ENCODE results near the gene ARHGAP15.

DNA sequence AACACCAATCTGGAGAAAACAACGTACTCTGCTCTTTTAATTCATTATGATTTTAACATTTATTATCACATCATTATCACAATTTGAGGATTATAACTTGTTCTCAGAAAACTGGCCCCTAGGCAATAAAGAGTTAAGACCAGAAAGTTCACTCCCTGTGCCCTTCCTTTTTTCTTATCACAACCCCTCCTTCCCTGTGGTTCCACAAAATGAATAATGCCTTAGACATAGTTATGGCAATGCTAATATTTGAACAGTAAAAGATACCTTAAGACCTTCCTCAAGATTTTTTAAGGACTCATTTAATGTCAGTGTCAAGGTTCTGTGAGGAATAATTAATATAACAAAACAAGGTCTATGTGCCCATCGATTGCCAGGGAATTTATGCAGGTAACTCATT, 596.2 kb downstream of the ARHGAP15 start:
- TF ChIP-seq, protein P1, sequence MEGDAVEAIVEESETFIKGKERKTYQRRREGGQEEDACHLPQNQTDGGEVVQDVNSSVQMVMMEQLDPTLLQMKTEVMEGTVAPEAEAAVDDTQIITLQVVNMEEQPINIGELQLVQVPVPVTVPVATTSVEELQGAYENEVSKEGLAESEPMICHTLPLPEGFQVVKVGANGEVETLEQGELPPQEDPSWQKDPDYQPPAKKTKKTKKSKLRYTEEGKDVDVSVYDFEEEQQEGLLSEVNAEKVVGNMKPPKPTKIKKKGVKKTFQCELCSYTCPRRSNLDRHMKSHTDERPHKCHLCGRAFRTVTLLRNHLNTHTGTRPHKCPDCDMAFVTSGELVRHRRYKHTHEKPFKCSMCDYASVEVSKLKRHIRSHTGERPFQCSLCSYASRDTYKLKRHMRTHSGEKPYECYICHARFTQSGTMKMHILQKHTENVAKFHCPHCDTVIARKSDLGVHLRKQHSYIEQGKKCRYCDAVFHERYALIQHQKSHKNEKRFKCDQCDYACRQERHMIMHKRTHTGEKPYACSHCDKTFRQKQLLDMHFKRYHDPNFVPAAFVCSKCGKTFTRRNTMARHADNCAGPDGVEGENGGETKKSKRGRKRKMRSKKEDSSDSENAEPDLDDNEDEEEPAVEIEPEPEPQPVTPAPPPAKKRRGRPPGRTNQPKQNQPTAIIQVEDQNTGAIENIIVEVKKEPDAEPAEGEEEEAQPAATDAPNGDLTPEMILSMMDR (IDR thresholded peaks at IDR 0.05): no peak
- no peak for TF ChIP-seq ZFX (IDR thresholded peaks at IDR 0.05; ENCODE audit: borderline replicate concordance)

Data from 22Rv1 (cell line).